Urinary bladder (tissue), 4 donors: ENCODE results near the gene USP2. TPM values are rescaled to one million over a fixed set of nuclear protein-coding genes. Genes with fewer than 3 reads are reported as not detected.

ENCODE experiments used
- DNase-seq: peaks from one replicate; pipeline ENCODE4 v3.0.0-alpha.2; 2015; ENCODE audit errors: extremely low spot score
- H3K27ac ChIP-seq: one replicate; pipeline ENCODE4 v1.5.1; 2013; ENCODE audit warnings: low read depth, mild to moderate bottlenecking, moderate library complexity
- H3K36me3 ChIP-seq: one replicate; pipeline ENCODE4 v1.6.1; 2013; ENCODE audit warnings: mild to moderate bottlenecking, moderate library complexity; ENCODE audit not compliant: insufficient read depth
- H3K4me1 ChIP-seq: one replicate; pipeline ENCODE4 v1.6.1; 2013; ENCODE audit warnings: mild to moderate bottlenecking, moderate library complexity; ENCODE audit not compliant: insufficient read depth
- H3K4me3 ChIP-seq: one replicate; pipeline ENCODE4 v1.5.1; 2013; ENCODE audit warnings: low read depth, low read length
- WGBS: extraction: QIAGEN DNeasy Blood & Tissue Kit; methylation state at CpG from one replicate; pipeline ENCODE4 v1.1.7; 2013; 5-methylcytosine and 5-hydroxymethylcytosine counted together
- polyA plus RNA-seq: library from polyadenylated mRNA; stranded (reverse); fragments of 200-250 nt; gene quantifications from one replicate; pipeline ENCODE4 v1.2.3, GENCODE V29; 2013
- total RNA-seq: library from RNA; depleted of rRNA; stranded (reverse); fragments of >200 nt; gene quantifications from one replicate; pipeline ENCODE4 v1.2.3, GENCODE V29; 2014
- donor health status: healthy with polysubstance abuse.
- donor health status: healthy.

USP2 gene
- total and polyA plus RNA-seq, 2 donors = 1.1 to 4.8 TPM

- H3K36me3 ChIP-seq = no peaks in the 10 kb centered on the region
- no peak for DNase-seq
- peaks cover 4% of the 10 kb centered on the region for H3K4me1 ChIP-seq
- no peak overlapping the region for H3K27ac ChIP-seq
- 63% methylated on average over 15 of the region's 15 CpGs for WGBS
- H3K4me3 ChIP-seq = peak overlapping the region; percentile 89
Measured at GRCh38 chr11:119335091-119335654, 46.3 kb downstream of the USP2 start.

GRCh38 chr11:119334174-119334930 lies 47.1 kb downstream of the USP2 start, which contains the start of gene RNF26:
Gene RNF26, plus strand, starts transcription at chr11:119334527. Its CDS starts 596 bp downstream, at chr11:119335123.
- Histone ChIP-seq H3K4me1 (peaks cover 4% of the 10 kb centered on the region), H3K36me3 (no peaks in the 10 kb centered on the region), H3K4me3 (peak within 1 kb of the TSS; percentile 89), H3K27ac (peak within 1 kb of the TSS; percentile 94)
- WGBS = under 1% methylated on average over 54 of the region's 54 CpGs
- DNase-seq = peak; percentile 98

GRCh38 chr11:119332111-119332765 lies 49.3 kb downstream of the USP2 start:
- Histone ChIP-seq H3K36me3 (no peaks in the 10 kb centered on the region), H3K4me1 (peaks cover 4% of the 10 kb centered on the region), H3K27ac (no peak overlapping the region), H3K4me3 (no peak overlapping the region)
- no peak for DNase-seq
- 79% methylated on average over 4 of the region's 4 CpGs for WGBS

- 68% methylated on average over 1 of the region's 1 CpG for WGBS
- no peak overlapping the region for H3K27ac ChIP-seq
Measured at GRCh38 chr11:119330237-119330636, 51.3 kb downstream of the USP2 start.

GRCh38 chr11:119329320-119329719 lies 52.2 kb downstream of the USP2 start:
- Histone ChIP-seq H3K4me1 (no peaks in the 10 kb centered on the region), H3K4me3 (no peak overlapping the region), H3K27ac (no peak overlapping the region), H3K36me3 (no peaks in the 10 kb centered on the region)
- 52% methylated on average over 2 of the region's 2 CpGs for WGBS
- DNase-seq = no peak

More at GRCh38 chr11:119330237-119330636, 51.3 kb downstream of the USP2 start:
- no peaks in the 10 kb centered on the region for H3K36me3 ChIP-seq
- H3K4me1 ChIP-seq = peaks cover 3% of the 10 kb centered on the region
- DNase-seq = no peak
- no peak overlapping the region for H3K4me3 ChIP-seq

- no peak for DNase-seq
- H3K36me3 ChIP-seq = no peaks in the 10 kb centered on the region
- no peak overlapping the region for H3K27ac ChIP-seq
- H3K4me3 ChIP-seq = no peak overlapping the region
- H3K4me1 ChIP-seq = no peaks in the 10 kb centered on the region
- 46% methylated on average over 4 of the region's 4 CpGs for WGBS
Measured at GRCh38 chr11:119324189-119324588, 57.3 kb downstream of the USP2 start.

- Histone ChIP-seq H3K27ac (no peak overlapping the region), H3K36me3 (no peaks in the 10 kb centered on the region), H3K4me1 (no peaks in the 10 kb centered on the region), H3K4me3 (no peak overlapping the region)
- DNase-seq = no peak
- WGBS = 17% methylated on average over 8 of the region's 8 CpGs
Measured at GRCh38 chr11:119323532-119324033, 57.9 kb downstream of the USP2 start.

- no peak for DNase-seq
- H3K36me3 ChIP-seq = no peaks in the 10 kb centered on the region
- WGBS = 90% methylated on average over 20 of the region's 20 CpGs
- no peaks in the 10 kb centered on the region for H3K4me1 ChIP-seq
- H3K4me3 ChIP-seq = no peak overlapping the region
- peak overlapping the region; percentile 38 for H3K27ac ChIP-seq
Measured at GRCh38 chr11:119322921-119323531, 58.5 kb downstream of the USP2 start.

GRCh38 chr11:119322360-119322739 lies 59.1 kb downstream of the USP2 start:
- Histone ChIP-seq H3K4me3 (no peak overlapping the region), H3K36me3 (no peaks in the 10 kb centered on the region), H3K27ac (peak overlapping the region; percentile 38), H3K4me1 (no peaks in the 10 kb centered on the region)
- no peak for DNase-seq
- WGBS = 47% methylated on average over 6 of the region's 6 CpGs

GRCh38 chr11:119320776-119321524 lies 60.5 kb downstream of the USP2 start:
- peak overlapping the region; percentile 87 for H3K27ac ChIP-seq
- 1% methylated on average over 60 of the region's 60 CpGs for WGBS
- H3K36me3 ChIP-seq = no peaks in the 10 kb centered on the region
- DNase-seq = no peak
- H3K4me1 ChIP-seq = no peaks in the 10 kb centered on the region
- peak overlapping the region; percentile 44 for H3K4me3 ChIP-seq

GRCh38 chr11:119320240-119320775 lies 61.2 kb downstream of the USP2 start:
- WGBS = 17% methylated on average over 17 of the region's 17 CpGs
- H3K27ac ChIP-seq = peak overlapping the region; percentile 83
- H3K4me3 ChIP-seq = peak overlapping the region; percentile 44
- H3K36me3 ChIP-seq = no peaks in the 10 kb centered on the region
- H3K4me1 ChIP-seq = no peaks in the 10 kb centered on the region
- no peak for DNase-seq

- Histone ChIP-seq H3K27ac (peak overlapping the region; percentile 83), H3K4me1 (no peaks in the 10 kb centered on the region), H3K36me3 (no peaks in the 10 kb centered on the region), H3K4me3 (no peak overlapping the region)
- 48% methylated on average over 11 of the region's 11 CpGs for WGBS
- no peak for DNase-seq
Measured at GRCh38 chr11:119319700-119320239, 61.7 kb downstream of the USP2 start.
